HG03097 (cell line): ENCODE measurements around the gene NDUFA13.
"Not testable (repeated sequence)": the region's sequence is repeated elsewhere in the genome, so short reads cannot be mapped to it uniquely, and the experiment has no call there.

ENCODE experiments used
- ATAC-seq: cut with Tn5 transposase; IDR thresholded peaks from one replicate; pipeline ENCODE4 v1.9.1; 2021; ENCODE audit not compliant: unreplicated experiment, low FRiP score

Gene NDUFA13

DNA sequence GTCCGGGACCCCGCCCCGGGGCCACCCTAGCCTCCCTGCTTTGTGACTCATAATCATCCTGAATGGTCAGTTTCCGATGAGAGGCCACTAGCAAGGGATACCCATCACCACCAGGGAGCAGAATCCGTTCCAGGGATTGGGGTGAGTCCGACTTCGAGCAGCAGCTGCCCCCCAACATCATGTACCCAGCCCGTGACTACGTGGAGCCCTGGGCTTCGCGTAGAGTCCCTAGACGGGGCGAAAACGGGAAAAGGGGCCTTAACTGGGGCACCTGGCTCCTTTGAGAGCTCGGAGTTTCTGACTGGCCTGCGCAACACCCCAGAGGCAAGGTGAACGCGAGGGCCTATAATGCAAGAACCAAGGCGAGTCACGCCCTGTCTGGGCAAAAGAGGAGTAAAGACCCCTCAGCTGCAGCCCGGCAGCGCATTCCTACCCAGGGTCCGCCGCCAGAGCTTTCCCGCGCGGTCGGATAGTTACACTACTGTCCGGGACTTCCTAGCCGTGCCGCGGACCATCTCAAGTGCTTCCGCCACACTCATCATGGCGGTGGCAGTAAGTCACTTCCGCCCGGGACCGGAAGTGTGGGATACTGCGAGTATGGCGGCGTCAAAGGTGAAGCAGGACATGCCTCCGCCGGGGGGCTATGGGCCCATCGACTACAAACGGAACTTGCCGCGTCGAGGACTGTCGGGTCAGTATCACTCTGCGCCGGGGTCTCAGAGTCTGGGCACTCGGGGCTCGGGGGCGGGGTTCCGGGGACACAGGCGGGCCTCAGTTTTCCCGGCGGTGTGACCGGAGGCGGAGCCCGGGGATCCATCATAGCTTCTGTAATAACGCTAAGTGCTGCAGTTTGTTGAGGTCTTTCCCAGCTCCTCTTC lies at the start of gene NDUFA13:
Gene NDUFA13, plus strand, starts transcription at position 584 of the 878 bp plus-strand sequence. Its CDS starts 14 bp downstream, at position 598.
- ATAC-seq, result peak; percentile 84

DNA sequence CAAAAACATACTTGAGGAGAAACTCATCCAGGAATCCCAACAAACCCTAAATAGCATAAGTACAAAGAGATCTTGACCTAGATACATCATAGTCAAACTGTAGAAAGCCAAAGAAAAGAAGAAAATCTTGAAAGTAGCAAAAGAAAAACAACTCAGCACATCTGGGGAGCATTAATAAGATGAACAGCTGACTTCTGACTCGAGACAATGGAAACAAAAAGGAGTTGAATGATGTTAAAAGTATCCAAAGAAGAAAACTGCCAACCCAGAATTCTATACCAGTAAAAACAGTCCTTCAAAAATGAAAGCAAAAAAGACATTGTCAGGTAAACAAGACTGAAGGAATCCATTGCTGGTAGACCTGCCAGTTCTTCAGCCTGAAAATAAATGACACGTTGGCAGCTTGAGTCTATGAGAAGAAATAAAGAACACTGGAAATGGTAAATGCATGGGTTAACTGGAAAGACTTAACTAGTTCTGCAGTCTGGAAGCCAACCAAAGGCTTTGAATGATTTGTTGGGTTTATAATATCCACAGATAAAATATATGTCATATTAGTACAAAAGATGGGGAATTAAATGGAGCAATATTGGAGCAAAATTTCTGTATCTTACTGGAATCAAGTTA lies 47.5 kb upstream of the NDUFA13 start:
- ATAC-seq, result no peak

DNA sequence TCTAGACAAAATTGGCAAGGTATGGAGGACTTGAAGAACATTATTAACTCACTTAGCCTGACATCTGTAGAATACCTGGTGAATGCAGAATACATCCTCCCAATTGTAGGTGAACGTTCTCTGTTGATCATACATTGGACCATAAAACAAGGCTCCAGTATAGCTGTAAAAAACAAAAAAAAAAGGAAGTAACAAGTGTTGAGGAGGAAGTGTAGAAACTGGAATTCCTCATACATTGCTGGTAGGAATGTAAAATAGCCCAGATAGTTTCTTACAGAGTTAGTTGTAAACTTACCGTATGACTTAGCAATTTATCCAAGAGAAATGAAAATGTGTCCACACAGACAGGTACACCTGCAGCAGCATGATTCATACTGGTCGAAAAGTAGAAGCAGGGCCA lies 45.4 kb upstream of the NDUFA13 start:
- no peak for ATAC-seq

DNA sequence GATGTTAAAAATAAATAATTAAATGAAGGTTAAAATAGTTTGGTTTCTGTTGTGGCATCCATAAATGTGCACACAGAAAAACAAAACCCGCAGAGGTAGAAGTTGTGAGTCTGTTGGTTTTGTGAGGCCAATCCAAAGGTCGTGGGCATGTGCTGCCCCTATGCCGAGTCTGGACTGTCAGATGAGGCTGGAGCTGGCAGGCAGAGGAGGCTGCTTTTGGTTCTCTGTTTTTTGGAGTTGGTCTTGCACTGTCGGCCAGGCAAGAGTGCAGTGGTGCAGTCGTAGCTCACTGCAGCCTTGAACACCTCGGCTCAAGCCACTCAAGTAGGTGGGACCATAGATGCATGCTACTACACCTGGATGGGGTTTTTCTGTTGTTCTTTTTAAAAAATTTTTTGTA lies 44.3 kb upstream of the NDUFA13 start:
- no peak for ATAC-seq

DNA sequence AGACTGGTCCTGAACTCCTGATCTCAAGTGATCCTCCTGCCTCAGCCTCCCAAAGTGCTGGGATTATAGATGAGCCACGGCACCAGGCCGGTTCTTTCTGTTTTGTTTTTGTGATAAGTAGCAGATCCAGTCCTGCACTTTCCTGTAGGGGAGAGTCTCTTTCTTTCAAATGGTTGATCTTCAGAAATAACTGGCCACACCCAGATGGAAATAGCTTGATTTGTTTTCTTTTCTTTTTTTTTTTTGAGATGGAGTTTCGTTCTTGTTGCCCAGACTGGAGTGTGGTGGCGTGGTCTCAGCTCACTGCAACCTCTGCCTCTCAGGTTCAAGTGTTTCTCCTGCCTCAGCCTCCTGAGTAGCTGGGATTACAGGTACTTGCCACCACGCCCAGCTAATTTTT lies 43.9 kb upstream of the NDUFA13 start:
- not testable (repeated sequence) for ATAC-seq

DNA sequence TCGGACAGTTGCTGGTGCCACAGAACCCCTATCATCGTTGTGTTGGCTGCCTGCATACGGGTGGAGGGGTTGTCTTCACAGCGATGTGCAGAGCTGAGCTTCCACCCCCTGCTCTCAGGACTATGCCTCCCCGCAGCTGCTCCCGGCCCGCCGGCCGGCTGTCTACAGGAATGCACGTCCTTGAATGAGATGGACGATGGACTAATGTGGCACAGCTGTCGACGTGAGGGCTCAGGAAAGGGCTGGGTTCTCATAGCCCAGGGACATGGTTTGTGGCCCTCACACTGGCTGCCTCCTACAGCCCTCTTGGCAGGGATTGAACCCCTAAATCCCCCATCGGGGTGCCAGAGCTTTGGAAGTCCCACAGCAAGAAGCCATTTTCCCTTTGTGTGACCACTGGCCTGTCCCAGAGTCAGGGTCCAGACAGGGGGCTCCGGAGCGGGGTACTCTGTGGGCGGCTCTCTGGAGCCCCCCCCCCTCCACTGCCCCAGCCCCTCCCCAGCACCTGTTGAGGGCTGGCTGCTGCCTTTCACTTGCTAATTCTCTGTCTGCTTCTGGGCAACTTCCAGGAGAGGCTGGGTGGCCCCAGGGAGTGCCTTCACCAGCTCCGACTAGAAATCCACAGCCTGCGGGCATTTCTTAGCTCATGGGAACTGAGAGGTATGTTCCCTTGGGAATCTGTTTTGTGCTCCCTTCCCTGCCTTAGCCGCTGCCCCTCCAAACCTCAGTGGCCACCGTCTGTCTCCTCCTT lies 40.8 kb upstream of the NDUFA13 start:
- ATAC-seq, result no peak

DNA sequence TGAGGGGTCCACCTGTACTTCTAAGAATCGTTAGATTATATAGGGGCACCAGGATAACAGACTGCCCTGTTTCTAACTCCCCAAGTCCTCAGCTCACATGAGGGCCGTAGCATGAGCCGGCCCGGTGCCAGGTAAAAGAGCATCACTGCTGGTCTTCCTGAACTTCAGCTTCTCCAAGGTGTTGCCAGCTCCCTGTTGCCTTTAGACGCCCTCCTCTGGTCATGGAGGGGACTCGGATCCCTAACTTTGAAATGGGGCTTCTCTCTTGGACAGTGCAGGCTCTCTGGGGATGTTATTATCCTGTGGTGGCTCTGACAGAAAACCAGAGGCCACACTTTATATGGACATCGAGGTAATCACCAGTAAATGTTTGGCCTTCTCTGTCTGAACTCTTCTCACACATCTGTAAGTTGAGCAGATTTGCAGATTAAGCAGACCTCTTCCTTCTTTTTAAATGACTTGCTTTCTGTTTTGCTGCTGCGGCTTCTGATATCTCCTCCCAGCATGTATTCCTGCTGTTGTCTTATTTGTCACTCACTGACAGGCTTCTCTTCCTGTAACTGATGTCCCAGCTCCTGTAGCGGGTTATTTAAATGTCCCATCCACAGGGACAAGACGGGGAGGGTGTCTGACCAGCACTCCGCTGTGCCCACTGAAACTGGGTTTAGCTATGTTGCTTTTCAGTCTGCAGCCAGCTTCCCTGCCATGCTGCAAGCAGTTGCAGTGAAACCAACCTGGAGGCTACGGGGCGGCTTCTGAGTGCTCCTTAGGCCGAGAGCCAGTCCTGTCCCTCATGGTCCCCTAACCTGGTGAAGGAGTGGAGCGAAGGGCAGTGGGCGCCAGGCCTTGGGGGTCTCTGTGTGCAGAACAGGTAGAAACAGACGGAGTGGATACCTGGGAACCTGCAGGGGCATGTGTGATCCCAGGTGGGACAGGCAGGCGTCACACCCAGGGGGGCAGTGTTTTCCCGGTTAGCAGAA lies 39.9 kb upstream of the NDUFA13 start:
- ATAC-seq, result no peak

DNA sequence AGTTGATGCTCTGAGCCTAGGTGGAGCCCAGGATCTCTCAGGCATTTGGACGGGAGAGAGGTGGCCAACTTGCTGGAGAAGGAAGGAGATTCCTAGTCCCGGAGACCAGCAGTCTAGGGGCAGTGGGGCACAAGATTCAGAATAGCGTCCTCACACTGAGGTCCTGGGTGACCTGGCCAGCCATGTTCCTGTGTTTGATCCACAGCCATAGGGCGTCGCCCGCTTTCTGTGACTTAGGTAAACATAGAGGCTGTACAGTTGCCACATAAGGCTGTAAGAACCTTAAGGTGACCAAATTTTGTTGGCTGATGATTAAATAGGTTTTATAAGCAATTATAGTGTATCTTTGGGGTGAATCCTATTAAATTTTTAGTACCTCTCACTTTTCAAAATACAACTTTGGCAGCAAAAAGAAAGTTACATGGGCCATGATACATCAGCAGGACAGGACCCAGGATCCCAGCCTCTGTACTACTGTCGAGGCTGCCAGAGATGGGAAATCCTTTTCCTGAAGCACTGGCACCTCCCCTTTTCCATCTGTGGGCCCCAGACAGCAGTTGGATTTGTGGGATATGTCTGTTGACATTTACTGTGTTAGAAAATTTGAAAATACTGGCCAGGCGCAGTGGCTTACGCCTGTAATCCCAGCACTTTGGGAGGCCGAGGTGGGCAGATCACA lies 38.2 kb upstream of the NDUFA13 start:
- no peak for ATAC-seq

DNA sequence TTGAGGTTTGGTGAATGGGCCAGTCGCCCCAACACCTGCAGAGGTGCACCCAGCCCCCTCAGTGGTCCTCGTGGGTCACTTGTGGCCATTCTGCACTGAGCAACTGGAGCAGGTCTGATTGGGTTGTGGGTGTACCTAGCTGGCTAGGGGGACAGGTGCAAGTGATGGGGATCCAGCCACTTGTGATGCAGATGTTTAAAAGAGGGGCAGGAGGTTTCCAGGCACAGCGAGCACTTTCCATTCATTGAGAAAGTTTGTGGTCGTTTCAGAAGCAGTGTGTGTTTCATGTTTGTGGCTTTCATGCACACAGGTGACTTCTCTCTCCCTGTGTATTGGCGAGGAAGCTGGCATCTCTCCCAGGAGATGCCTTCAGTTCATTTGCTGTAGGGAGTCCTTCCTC lies 35.3 kb upstream of the NDUFA13 start:
- ATAC-seq, result no peak

DNA sequence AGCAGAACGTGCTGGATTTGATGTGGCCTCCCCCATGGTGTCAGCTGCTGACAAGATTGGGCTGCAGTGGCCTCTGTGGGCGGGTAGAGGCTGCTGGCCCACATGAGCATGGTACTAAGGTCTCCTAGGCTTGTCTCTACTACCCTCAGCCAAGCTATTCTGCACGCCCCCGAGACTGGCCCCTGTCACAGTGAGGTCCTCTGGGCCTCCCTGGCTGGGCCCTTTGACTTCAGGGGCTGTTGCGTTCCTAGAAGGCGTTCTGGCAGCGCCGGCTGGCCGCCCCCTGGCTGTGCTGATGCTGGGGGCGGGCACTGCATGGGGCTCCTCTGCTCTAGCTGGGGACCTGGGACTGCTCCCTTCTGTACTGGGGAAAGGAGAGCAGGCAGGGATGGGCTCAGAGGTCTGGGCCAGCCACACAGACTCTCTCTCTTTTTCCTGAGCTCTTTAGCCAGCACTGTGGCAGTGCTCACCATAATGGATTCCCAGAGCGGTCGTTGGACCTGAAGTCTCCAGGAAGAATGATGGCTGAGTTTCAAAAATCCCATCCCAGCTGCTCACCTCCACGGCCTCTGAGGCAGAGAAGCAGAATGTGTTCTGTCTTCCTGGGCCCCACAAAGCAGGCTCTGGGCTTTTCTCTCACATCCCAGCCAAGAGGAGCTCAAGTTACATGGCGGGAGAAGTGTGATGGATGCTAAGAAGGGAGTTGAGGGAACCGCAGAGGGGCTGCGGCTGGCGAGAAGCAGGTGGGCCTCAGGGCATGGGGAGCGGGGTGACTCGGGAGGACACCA lies 33.0 kb upstream of the NDUFA13 start:
- ATAC-seq, result no peak

DNA sequence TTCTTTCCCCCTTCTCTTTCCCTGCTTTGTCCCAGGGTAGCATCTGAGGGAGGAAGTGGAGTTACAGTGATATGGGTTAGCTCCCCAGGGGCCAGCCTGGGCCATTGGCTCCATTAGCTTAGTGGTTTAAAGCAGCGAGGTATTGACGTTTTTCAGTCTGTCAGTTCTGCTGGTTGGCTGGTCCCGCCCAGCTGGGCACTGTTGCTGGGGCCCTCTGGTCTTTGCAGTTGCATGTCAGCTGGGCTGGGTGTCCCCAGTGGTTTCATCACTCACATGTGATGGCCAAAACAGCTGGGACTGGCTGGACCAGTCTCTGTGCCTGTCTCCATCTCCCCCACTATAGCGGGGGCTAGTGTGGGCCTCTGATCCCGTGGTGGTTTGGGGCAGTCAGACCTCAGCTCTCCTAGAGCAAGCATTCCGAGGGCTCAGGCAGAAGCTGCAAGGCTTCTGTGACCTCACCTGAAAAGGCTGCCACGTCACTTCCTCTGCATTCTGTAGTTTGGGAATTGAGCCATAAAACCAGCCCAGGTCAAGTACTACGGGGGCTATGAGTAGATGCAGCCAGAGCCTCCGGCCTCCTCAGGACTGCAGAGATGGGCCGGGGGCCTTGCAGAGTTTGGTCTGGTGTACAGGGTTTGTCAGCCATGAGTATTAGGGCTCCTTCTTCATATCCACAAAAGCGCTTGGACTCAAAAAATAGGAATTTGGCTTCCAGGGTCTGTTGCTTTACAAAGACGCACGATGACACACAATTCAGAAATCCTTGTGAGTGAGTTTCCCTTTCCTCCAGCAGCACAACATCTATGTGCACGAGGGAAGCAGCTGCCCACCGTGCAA lies 30.6 kb upstream of the NDUFA13 start:
- no peak for ATAC-seq

DNA sequence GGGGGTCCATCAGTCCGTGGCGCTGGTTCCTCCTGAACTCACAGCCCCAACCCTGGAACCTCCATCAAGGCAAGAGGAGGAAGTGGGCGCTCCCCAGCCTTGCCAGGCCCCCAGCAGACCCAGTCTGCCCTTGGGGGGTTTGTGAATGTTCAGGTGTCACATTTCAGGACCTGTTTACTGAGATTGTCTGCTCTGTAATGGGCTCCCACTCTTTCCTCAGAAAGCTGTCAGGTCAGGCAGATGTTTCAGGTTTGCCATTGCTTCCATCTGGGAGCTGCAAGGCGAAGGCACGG lies 30.1 kb upstream of the NDUFA13 start:
- ATAC-seq, result no peak

DNA sequence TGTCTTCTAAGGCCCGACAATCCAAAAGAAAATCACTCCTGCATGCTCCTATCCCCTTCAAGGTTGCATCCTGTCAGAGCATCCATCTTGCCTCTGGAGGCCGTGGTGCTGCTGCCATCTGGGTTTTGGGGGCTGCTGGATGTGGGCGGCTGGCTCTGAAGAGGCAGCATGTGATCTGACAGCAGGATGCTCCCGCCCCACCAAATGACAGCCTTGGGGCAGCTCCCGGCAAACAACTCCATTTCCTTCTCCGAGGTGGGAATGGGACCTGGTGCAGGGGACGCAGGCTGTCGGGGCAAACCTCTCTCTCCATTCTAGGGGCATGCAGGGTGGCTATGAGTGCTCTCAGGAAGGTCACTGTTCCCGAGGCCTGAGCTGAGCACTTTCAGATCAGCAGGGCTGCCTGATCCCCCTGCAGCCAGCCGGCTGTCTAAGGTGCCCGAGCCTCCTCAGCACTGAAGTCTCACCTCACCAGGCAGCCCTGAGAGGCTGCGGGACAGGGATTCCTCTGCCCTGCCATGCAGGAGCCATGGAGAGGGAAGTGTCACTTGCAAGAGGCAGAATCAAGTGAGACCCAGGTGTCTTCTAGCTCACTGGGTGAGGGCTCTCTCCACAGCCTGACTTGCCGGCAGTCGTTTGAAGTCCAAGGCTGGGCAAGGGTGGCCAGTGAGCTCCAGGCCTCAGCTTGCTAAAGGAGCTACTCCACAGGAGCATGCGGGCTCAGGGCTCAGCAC lies 29.5 kb upstream of the NDUFA13 start:
- no peak for ATAC-seq

DNA sequence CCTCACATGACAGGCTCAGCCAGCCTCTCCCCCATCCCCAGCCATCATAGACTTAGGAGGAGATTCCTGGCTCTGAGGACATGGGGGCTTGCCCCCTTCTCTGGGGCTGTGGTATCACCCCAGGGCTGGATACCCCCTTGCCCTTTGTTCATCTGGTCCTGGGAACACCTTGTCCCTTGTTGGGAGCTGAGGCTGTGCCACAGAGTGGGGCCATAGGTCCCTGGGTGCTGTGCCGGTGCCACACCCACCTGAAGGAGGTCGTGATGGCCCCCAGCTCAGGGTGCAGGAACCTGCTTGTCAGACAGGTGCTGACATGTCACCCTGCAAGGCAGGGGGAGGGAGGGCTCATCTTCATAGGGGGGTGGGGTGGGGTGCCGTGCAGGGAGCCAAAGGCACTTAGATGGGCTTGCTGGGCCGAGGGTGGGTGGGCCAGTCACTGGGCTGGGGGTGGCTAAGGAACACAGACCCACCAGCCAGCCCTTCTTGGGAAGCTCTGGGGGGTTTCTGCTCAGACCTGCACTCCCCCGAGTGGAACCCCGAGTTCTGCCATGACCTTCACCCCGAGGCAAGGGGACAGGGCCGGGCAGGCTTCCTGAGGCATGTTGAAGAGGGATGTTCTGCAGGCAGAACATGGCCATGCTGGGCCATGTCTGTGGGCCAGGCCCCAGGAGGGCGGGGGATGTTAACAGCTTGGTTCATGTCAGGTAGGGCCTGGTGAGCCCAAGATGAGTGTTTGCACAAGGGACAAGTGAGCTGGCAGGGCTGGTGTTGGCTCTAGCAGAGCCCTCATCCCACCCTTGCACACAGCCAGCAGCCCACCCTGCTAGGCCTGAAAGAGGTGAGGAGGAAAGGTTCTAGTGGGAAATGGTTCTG lies 28.7 kb upstream of the NDUFA13 start:
- no peak for ATAC-seq

DNA sequence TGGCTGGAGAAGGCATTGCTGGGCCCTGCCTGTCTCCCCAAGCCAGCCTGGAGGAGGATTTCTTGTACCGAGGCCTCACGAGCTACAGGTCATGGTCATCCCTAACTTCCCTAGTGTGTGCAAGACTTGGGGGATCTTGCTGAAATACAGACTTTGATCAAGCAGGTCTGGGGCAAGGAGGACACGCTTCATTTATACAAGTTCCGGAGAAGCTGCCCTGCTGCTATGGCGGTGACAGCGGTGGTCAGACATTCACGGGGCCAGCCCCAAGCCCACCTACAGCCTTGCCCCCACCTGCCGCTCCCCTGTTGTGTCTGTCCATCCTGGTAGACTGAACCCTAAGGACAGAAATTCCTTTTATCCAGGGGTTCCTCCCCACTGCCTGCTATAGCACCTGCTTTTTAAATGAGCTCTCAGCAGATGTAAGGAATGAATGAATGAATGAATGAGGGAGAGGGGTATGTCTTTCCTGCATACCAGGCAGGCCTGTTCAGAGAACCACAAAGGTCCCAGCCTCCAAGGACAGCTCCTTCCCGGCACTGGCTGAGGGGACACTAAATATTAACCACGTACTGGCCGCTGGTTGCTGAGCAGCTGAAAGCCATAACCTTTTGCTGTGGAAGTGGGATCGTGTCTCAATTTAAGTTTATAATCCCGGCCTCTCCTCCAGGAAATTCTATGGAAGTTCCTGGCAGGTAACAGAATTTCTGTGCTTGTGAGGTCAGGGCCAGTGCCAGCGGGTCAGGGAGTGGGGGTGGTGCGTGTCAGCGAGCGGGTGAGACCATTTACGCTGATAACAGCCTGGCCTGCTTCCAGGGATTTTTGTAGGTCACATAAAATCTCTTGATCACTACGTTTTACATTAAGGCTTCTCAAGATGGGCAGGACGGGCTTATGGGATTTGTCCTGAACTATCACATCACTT lies 27.8 kb upstream of the NDUFA13 start:
- ATAC-seq, result no peak
